ENCODE data around the gene LDLRAP1.

- TF ChIP-seq POLR2A (IDR thresholded peaks at IDR 0.05): no peak
- TF ChIP-seq, protein P1, sequence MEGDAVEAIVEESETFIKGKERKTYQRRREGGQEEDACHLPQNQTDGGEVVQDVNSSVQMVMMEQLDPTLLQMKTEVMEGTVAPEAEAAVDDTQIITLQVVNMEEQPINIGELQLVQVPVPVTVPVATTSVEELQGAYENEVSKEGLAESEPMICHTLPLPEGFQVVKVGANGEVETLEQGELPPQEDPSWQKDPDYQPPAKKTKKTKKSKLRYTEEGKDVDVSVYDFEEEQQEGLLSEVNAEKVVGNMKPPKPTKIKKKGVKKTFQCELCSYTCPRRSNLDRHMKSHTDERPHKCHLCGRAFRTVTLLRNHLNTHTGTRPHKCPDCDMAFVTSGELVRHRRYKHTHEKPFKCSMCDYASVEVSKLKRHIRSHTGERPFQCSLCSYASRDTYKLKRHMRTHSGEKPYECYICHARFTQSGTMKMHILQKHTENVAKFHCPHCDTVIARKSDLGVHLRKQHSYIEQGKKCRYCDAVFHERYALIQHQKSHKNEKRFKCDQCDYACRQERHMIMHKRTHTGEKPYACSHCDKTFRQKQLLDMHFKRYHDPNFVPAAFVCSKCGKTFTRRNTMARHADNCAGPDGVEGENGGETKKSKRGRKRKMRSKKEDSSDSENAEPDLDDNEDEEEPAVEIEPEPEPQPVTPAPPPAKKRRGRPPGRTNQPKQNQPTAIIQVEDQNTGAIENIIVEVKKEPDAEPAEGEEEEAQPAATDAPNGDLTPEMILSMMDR (IDR thresholded peaks at IDR 0.05): no peak
Measured at GRCh38 chr1:25566730-25567341, 23.4 kb downstream of the LDLRAP1 start.

Measured in suprapubic skin (tissue), 3 donors.